Psoas muscle (tissue), 8 donors: ENCODE results near the gene RDH13. TPM values are rescaled to one million over a fixed set of nuclear protein-coding genes. Genes with fewer than 3 reads are reported as not detected.

Source experiments
- ATAC-seq, 4 donors: fragments of 200-7000 bp; cut with Tn5 transposase; one replicate each; pipeline ENCODE4 v1.9.1; 2020; ENCODE audit warnings: moderate library complexity in 3 of 4, mild to moderate bottlenecking in 2 of 4
- DNase-seq, 2 donors: peaks; one replicate each; pipeline ENCODE4 v3.0.0-alpha.2; 2020
- H3K27ac ChIP-seq: fragments of 200-600 bp; one replicate; pipeline ENCODE4 v1.8.0; 2022
- H3K27me3 ChIP-seq, 3 donors: fragments of 200-600 bp in 1 of 3; one replicate each; pipeline versions ENCODE4 v1.6.1 to v1.8.0; 2013 to 2022; ENCODE audit warnings: low read length in 2 of 3, mild to moderate bottlenecking in 2 of 3, moderate library complexity in 1 of 3; ENCODE audit not compliant: insufficient read depth in 3 of 3
- H3K36me3 ChIP-seq, 2 donors: fragments of 200-600 bp in 1 of 2; one replicate each; pipeline versions ENCODE4 v1.6.1 to v1.8.0; 2013 to 2022; ENCODE audit warnings: low read depth in 1 of 2, mild to moderate bottlenecking in 1 of 2, moderate library complexity in 1 of 2; ENCODE audit not compliant: insufficient read depth in 1 of 2
- H3K4me1 ChIP-seq: fragments of 200-600 bp; one replicate; pipeline ENCODE4 v1.8.0; 2022
- H3K4me3 ChIP-seq: fragments of 200-600 bp; one replicate; pipeline ENCODE4 v1.8.0; 2022; ENCODE audit warnings: mild to moderate bottlenecking
- H3K9me3 ChIP-seq: fragments of 200-600 bp; one replicate; pipeline ENCODE4 v1.8.0; 2022
- CTCF ChIP-seq: fragments of 200-600 bp; IDR thresholded peaks from one replicate; pipeline ENCODE4 v1.8.0; 2022; ENCODE audit warnings: antibody characterized with exemption
- WGBS, 3 donors: extraction: QIAGEN DNeasy Blood & Tissue Kit; methylation state at CpG; one replicate each; pipeline versions ENCODE4 v1.1.6 to v1.1.7; 2013; 5-methylcytosine and 5-hydroxymethylcytosine counted together
- intact Hi-C, 2 donors: fragments of 100-400 bp; cut with DNase I; formaldehyde crosslinking; loops; one replicate each; pipeline versions ENCODE4 v1.11.0 to v1.14.2; 2022
- polyA plus RNA-seq, 3 donors: library from polyadenylated mRNA; stranded (reverse); fragments of 200-250 nt; gene quantifications; one replicate each; pipeline ENCODE4 v1.2.3, GENCODE V29; 2013
- total RNA-seq, 4 donors: library from RNA; stranded (reverse); fragmentation: NEBNext Ultra II Directional in 2 of 4; extraction: Animal tissue kit (Norgen Biotek cat#: 25700) in 2 of 4; gene quantifications; one replicate each; pipeline versions ENCODE4 v1.2.1 to v1.2.4, GENCODE V29; 2021 to 2023
- donor health status: healthy with polysubstance abuse.
- donor health status: DM: no; HTN: no; CAD: no; lungs with moderate emphysema.
- donor health status: Bipolar disorder and iron deficiency.
- donor health status: healthy.
- donor health status: DM: yes; HTN: yes; CAD: no.
- donor health status: DM: no; HTN: no; CAD: no.
- donor health status: DM: no; HTN: no; CAD: no.
- donor health status: DM: yes; HTN: yes; CAD: no.

The RDH13 gene
- total and polyA plus RNA-seq, 7 donors, result 4.5 to 18.0 (median 13.1) TPM

- peaks cover 5% of the 10 kb centered on the region for H3K4me1 ChIP-seq
- H3K4me3 ChIP-seq, result no peak overlapping the region
- 77 to 80% (median 80%) methylated on average over 19 to 23 of the region's 23 CpGs for WGBS, 3 donors
- peaks cover 0 to 63% of the 10 kb centered on the region in 2 donors for H3K36me3 ChIP-seq
- H3K27me3 ChIP-seq, result no peaks in the 10 kb centered on the region
- no peak overlapping the region for H3K27ac ChIP-seq
- H3K9me3 ChIP-seq, result no peaks in the 10 kb centered on the region
- TF ChIP-seq CTCF, result no peak
- intact Hi-C loops, result no loop called here
- ATAC-seq, result no peak
- peak in 1 of 2 donors; percentile 28 for DNase-seq
These were observed 33.2 kb upstream of the RDH13 start for GRCh38 chr19:55096061-55096701.

GRCh38 chr19:55095260-55096060 is 32.5 kb upstream of the RDH13 start:
- Histone ChIP-seq H3K27ac (no peak overlapping the region), H3K4me1 (peaks cover 5% of the 10 kb centered on the region), H3K27me3 (no peaks in the 10 kb centered on the region), H3K36me3 (peaks cover 2 to 65% of the 10 kb centered on the region in 2 donors), H3K9me3 (no peaks in the 10 kb centered on the region), H3K4me3 (no peak overlapping the region)
- intact Hi-C loops, result no loop called here
- ATAC-seq (no peak), DNase-seq (no peak)
- TF ChIP-seq CTCF, result no peak
- 85 to 91% (median 85%) methylated on average over 23 of the region's 23 CpGs for WGBS, 3 donors

GRCh38 chr19:55094456-55095259 is 31.7 kb upstream of the RDH13 start:
- intact Hi-C loops, result no loop called here
- no peak for DNase-seq

More at GRCh38 chr19:55094456-55095259, 31.7 kb upstream of the RDH13 start:
- Histone ChIP-seq H3K27me3 (no peaks in the 10 kb centered on the region), H3K4me3 (no peak overlapping the region), H3K36me3 (peaks cover 3 to 64% of the 10 kb centered on the region in 2 donors), H3K27ac (no peak overlapping the region), H3K9me3 (no peaks in the 10 kb centered on the region), H3K4me1 (peaks cover 1% of the 10 kb centered on the region)
- TF ChIP-seq CTCF, result no peak
- WGBS, 3 donors, result 84 to 86% (median 84%) methylated on average over 32 of the region's 32 CpGs
- no peak for ATAC-seq
